HL-60 (cell line): ENCODE data around the gene CTXN1.
A peak's percentile ranks its signal among the peaks of the same experiment; 100 is the strongest.

Experiments
- DNase-seq, 2 experiments: peaks; one replicate each; pipeline ENCODE4 v3.0.0-alpha.2; 2010 to 2020; ENCODE audit warnings: low read depth in 1 of 2, low spot score in 1 of 2
- H3K27ac ChIP-seq: fragments of 250-450 bp; sonication (Bioruptor Pico); replicated peaks from 2 replicates; pipeline ENCODE4 v1.5.1; 2020; ENCODE audit warnings: mild to moderate bottlenecking, moderate library complexity
- H3K27me3 ChIP-seq: fragments of 250-450 bp; sonication (Bioruptor Pico); 2 replicates; pipeline ENCODE4 v1.5.1; 2021; ENCODE audit warnings: mild to moderate bottlenecking, moderate library complexity; ENCODE audit not compliant: insufficient read depth, poor library complexity, severe bottlenecking
- H3K4me3 ChIP-seq: replicated peaks from 2 replicates; pipeline ENCODE4 v1.5.1; 2011; ENCODE audit warnings: mild to moderate bottlenecking, control low read depth, low read length; ENCODE audit not compliant: insufficient read depth
- GABPA ChIP-seq: IDR thresholded peaks from 2 replicates; pipeline ENCODE4 v1.6.1; 2012; ENCODE audit warnings: low read depth
- POLR2AphosphoS5 ChIP-seq: IDR thresholded peaks from 2 replicates; pipeline ENCODE4 v1.6.1; 2012; ENCODE audit warnings: low read depth
- REST ChIP-seq: IDR thresholded peaks from 2 replicates; pipeline ENCODE4 v1.6.1; 2012; ENCODE audit warnings: low read depth; ENCODE audit not compliant: insufficient replicate concordance
- SPI1 ChIP-seq: IDR thresholded peaks from 2 replicates; pipeline ENCODE4 v1.6.1; 2012; ENCODE audit warnings: low read depth, mild to moderate bottlenecking, borderline replicate concordance
- TF ChIP-seq, protein P1 (sequence below): IDR thresholded peaks from one replicate; pipeline ENCODE4 v1.5.1; 2011; ENCODE audit warnings: low read length, control low read depth, inconsistent platforms; ENCODE audit not compliant: insufficient read depth

CTXN1 gene

DNA sequence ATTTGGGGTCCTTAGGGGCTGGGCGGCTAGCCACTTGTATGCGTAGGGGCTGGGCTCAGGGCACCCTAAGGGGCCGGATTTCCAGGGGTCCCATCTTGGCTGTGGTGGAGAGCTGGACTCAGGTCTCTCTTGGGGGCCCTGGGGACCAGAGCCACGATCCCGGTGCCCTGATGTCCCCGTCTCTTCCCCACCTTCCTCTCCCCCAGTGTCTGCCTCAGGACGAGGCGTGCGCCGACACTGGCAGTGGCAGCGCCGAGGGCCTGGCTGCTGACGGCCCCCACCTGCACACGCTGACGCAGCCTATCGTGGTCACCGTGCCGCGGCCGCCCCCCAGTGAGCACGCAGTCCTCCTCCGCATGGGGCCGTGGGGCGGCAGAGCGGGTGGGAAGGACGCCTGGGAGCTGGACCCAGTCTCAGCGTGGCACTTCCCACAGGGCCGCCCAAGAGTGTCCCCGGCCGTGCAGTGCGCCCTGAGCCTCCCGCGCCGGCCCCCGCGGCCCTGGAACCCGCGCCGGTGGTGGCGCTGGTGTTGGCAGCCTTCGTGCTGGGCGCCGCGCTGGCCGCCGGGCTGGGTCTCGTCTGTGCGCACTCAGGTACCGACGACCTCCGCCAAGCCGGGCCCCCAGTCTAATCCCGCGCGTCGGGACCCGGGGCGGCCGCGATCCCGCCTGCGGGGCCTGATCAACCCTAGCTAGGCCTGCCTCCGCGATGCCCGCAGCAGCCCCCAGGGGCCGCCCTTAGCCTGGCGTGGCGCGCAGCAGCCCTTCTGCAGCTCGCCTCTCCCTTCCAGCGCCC, 8.5 kb downstream of the CTXN1 start:
- TF ChIP-seq, protein P1, sequence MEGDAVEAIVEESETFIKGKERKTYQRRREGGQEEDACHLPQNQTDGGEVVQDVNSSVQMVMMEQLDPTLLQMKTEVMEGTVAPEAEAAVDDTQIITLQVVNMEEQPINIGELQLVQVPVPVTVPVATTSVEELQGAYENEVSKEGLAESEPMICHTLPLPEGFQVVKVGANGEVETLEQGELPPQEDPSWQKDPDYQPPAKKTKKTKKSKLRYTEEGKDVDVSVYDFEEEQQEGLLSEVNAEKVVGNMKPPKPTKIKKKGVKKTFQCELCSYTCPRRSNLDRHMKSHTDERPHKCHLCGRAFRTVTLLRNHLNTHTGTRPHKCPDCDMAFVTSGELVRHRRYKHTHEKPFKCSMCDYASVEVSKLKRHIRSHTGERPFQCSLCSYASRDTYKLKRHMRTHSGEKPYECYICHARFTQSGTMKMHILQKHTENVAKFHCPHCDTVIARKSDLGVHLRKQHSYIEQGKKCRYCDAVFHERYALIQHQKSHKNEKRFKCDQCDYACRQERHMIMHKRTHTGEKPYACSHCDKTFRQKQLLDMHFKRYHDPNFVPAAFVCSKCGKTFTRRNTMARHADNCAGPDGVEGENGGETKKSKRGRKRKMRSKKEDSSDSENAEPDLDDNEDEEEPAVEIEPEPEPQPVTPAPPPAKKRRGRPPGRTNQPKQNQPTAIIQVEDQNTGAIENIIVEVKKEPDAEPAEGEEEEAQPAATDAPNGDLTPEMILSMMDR = peak; percentile 70
- TF ChIP-seq REST (no peak), SPI1 (no peak)
- DNase-seq = peak in 1 of 2 experiments; percentile 68
- H3K27ac ChIP-seq = peak overlapping the region; percentile 1; the same call in 1 of the 2 replicates
- H3K27me3 ChIP-seq = peaks cover 3% of the 10 kb centered on the region
- peak overlapping the region; percentile 44 for H3K4me3 ChIP-seq

GRCh38 chr19:7916955-7917266, 9.0 kb downstream of the CTXN1 start:
- TF ChIP-seq, protein P1 = no peak
- TF ChIP-seq REST (no peak), SPI1 (no peak), POLR2AphosphoS5 (no peak), GABPA (no peak)
- H3K27ac ChIP-seq = peak overlapping the region; percentile 1; the same call in 1 of the 2 replicates
- H3K27me3 ChIP-seq = peaks cover 3% of the 10 kb centered on the region
- DNase-seq = no peak
- peak overlapping the region; percentile 44 for H3K4me3 ChIP-seq

DNA sequence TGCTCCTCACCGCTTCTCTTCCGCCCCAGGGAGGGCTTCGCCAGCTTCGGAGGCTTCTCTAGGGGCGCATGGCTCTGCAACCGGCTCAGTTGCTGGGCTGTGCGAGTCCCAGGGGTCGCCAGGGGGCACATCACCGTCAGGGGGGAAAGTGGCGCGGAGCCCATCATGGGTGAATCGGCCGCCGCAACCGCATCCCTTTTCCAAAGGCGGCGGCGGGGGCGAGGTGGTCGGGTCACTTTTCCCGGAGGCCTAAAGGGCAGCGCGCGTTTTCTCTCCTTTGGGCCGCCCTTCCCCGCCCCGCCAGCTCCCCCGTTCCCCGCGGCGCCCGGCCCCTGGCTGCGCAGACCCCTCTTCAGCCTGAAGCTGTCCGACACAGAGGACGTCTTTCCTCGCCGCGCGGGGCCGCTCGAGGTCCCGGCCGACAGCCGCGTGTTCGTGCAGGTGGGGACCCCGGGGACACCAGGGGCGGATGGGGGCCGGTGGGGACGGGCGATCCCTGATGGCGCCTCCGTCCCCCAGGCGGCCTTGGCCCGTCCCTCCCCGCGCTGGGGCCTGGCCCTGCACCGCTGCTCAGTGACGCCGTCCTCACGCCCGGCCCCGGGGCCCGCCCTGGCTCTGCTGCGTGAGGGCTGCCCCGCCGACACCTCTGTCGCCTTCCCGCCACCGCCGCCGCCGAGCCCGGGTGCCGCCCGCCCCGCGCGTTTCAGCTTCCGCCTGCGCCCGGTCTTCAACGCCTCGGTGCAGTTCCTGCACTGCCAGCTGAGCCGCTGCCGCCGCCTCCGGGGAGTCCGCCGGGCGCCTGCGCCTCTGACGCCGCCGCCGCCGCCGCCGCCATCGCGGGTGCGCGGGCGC, 9.6 kb downstream of the CTXN1 start:
- TF ChIP-seq GABPA = peak; percentile 64
- no peak for TF ChIP-seq SPI1
- TF ChIP-seq, protein P1 = no peak
- TF ChIP-seq POLR2AphosphoS5 = 0 out of 2 replicates have a peak, but pooled peaks have one; percentile 23
- Histone ChIP-seq H3K27ac (no peak overlapping the region; the same call in 1 of the 2 replicates), H3K27me3 (peaks cover 3% of the 10 kb centered on the region), H3K4me3 (peak overlapping the region; percentile 44)
- DNase-seq = peak; percentile 59 to 64
